ENCODE measurements around the gene TNS2. TPM values are rescaled to one million over a fixed set of nuclear protein-coding genes. Genes with fewer than 3 reads are reported as not detected.
A peak's percentile ranks its signal among the peaks of the same experiment; 100 is the strongest.

Gene TNS2
- total RNA-seq, 6 donors from 2014 or later = 99.1 to 703 (median 197) TPM

DNA sequence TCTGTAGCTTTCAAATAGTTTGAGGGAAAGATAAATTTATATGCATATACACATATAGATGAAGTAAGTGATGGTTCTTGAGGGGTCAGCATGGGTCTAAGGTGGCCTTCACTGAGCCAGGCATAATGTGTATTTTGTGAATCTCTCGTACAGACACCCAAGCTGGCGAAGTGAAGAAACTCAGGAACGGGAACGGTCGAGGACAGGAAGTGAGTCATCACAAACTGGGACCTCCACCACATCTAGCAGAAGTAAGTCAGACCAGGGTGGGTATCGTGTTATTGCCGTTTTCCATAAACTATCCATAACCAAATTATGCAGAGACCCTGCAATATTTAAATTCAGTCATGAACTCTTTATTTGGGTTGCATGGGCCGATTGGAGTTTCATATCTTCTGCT is 15.4 kb upstream of the TNS2 start:
- Histone ChIP-seq H3K36me3 (peaks cover 45 to 93% (median 82%) of the 10 kb centered on the region in 4 donors), H3K4me3 (no peak overlapping the region), H3K27me3 (no peaks in the 10 kb centered on the region), H3K27ac (no peak overlapping the region), H3K4me1 (peaks cover 0 to 15% (median 11%) of the 10 kb centered on the region in 4 donors), H3K9me3 (no peaks in the 10 kb centered on the region)
- TF ChIP-seq POLR2A (IDR thresholded peaks at IDR 0.05) (no peak), EP300 (IDR thresholded peaks at IDR 0.05) (no peak), POLR2AphosphoS5 (IDR thresholded peaks at IDR 0.05) (no peak)
- TF ChIP-seq, protein P1, sequence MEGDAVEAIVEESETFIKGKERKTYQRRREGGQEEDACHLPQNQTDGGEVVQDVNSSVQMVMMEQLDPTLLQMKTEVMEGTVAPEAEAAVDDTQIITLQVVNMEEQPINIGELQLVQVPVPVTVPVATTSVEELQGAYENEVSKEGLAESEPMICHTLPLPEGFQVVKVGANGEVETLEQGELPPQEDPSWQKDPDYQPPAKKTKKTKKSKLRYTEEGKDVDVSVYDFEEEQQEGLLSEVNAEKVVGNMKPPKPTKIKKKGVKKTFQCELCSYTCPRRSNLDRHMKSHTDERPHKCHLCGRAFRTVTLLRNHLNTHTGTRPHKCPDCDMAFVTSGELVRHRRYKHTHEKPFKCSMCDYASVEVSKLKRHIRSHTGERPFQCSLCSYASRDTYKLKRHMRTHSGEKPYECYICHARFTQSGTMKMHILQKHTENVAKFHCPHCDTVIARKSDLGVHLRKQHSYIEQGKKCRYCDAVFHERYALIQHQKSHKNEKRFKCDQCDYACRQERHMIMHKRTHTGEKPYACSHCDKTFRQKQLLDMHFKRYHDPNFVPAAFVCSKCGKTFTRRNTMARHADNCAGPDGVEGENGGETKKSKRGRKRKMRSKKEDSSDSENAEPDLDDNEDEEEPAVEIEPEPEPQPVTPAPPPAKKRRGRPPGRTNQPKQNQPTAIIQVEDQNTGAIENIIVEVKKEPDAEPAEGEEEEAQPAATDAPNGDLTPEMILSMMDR (IDR thresholded peaks at IDR 0.05) = no peak
- ATAC-seq (ENCODE audit: low FRiP score in 2 of 2) = no peak
- DNase-seq = no peak
- 57 to 76% methylated on average over 8 of the region's 8 CpGs for WGBS, 2 donors

DNA sequence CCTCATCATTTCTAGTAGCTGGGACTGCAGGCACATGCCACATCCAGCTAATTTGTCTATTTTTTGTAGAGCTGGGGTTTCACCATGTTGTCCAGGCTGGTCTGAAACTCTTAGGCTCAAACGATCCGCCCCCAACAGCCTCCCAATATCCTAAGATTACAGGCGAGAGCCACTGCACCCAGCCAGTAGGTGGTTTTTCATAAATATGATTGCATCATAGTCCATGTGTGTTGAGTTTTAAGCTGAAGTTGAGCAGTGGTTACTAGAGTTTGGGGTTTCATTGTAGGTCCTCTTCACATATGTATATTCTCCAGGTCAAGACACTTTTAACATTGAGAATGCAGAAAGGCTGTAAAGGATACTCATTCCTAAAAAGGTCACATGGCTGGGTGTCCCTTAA is 13.1 kb upstream of the TNS2 start:
- TF ChIP-seq POLR2AphosphoS5 (IDR thresholded peaks at IDR 0.05) (no peak), POLR2A (IDR thresholded peaks at IDR 0.05) (no peak), EP300 (IDR thresholded peaks at IDR 0.05) (no peak)
- no peak overlapping the region for H3K4me3 ChIP-seq
- no peaks in the 10 kb centered on the region for H3K9me3 ChIP-seq
- H3K27ac ChIP-seq = peak overlapping the region in 1 of 4 donors; percentile 2
- peaks cover 48 to 93% (median 72%) of the 10 kb centered on the region in 4 donors for H3K36me3 ChIP-seq
- 80 to 90% methylated on average over 3 of the region's 3 CpGs for WGBS, 2 donors
- H3K27me3 ChIP-seq = no peaks in the 10 kb centered on the region
- DNase-seq (no peak), ATAC-seq (ENCODE audit: low FRiP score in 2 of 2) (no peak)
- H3K4me1 ChIP-seq = peaks cover 0 to 17% (median 12%) of the 10 kb centered on the region in 4 donors

DNA sequence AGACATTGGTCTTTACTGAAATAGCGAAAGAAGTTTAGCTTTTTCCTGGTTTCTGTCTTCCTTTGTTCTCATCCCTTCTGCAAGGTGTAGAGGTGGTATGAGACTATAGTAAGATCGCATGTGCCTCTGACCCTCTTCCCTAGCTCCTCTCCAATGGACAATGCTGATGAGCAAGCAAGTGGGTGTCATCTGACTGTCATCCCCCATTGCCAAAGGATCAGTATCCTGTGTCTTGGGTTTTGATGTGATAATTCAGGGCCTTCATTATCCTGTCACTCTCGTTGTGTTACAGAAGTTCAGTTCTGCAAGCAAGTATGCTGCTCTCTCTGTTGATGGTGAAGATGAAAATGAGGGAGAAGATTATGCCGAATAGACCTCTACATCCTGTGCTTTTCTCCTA is 10.0 kb upstream of the TNS2 start:
- Histone ChIP-seq H3K36me3 (peaks cover 40 to 68% (median 46%) of the 10 kb centered on the region in 4 donors), H3K27me3 (no peaks in the 10 kb centered on the region), H3K9me3 (no peaks in the 10 kb centered on the region), H3K4me1 (peaks cover 9 to 24% (median 20%) of the 10 kb centered on the region in 4 donors), H3K4me3 (no peak overlapping the region), H3K27ac (peak overlapping the region in 2 of 4 donors; percentile 33 to 43)
- no peak for TF ChIP-seq POLR2AphosphoS5 (IDR thresholded peaks at IDR 0.05)
- TF ChIP-seq EP300 (IDR thresholded peaks at IDR 0.05) = no peak
- TF ChIP-seq, protein P1 (IDR thresholded peaks at IDR 0.05) = no peak
- no peak for TF ChIP-seq POLR2A (IDR thresholded peaks at IDR 0.05)
- WGBS, 2 donors = 90 to 92% methylated on average over 4 of the region's 4 CpGs
- ATAC-seq (ENCODE audit: low FRiP score in 2 of 2) (no peak), DNase-seq (no peak)

DNA sequence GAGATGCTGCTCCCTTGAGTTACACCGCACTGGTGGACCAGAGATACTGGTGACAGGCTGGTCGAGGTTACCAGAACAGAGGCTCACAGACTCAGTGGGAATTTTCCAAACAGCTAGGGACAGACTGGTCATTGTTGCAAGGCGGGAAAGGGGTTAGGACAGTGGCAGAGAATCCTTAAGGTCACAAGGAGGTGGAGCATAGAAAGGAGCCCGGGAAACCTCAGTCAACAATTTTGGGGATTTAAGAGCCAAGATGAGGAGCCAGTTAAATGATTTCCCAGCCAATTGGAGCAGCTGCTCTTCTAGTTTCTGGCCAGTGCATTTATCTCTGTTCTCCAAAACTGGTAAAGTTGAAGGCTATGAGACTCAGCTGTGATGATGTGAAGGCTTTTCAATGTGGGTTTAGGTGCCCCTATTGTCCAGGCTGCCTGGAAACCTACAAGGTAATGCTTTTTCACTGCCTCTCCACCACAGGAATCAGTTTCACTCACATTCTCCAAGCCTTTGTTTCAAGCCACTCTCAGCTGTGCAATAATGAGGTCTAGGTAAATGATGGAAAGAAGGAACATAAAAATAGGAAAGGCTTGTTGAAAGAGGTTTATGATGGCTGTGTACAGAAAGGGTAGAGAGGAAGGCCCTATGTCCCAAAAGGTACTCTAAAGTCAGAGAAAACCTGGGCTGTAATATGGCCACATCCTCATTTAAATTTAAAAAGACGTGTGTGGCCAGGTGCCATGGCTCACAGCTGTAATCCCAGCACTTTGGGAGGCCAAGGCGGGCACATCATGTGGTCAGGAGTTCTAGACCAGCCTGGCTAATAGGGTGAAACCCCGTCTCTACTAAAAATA is 7.0 kb upstream of the TNS2 start:
- 77 to 84% methylated on average over 7 of the region's 7 CpGs for WGBS, 2 donors

DNA sequence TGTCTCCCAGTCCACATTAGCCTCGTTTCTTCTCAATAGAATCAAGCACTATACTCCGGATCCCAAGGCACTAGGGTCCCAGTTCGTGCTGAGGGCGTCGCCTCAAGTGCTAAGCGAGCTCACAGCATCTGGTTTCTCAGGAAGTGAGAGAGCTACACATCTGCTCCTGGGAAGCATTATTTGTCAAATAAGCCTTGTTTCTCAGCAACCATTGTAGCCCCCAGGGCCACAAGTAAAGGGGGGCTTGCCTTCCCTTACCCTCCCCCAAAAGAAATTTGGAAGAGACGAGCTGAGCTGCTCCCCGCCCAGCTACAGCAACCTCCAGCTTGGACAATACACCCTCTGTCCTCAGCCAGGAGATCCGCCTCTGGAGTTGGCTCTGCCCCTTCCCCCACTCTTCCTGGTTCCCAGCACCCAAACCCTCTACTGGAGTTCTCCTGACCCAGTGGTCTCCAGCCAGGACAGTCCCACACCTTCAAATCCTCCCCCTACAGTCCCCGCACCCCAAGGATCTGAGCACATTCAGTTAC is 5.7 kb upstream of the TNS2 start:
- no peaks in the 10 kb centered on the region for H3K27me3 ChIP-seq
- no peaks in the 10 kb centered on the region for H3K9me3 ChIP-seq
- WGBS, 2 donors = 57 to 70% methylated on average over 8 to 10 of the region's 10 CpGs
- no peak overlapping the region for H3K4me3 ChIP-seq
- peaks cover 9 to 26% (median 10%) of the 10 kb centered on the region in 4 donors for H3K36me3 ChIP-seq
- ATAC-seq (ENCODE audit: low FRiP score in 2 of 2) (no peak), DNase-seq (no peak)
- peak overlapping the region in 2 of 4 donors; percentile 92 to 99 for H3K27ac ChIP-seq
- peaks cover 35 to 46% (median 38%) of the 10 kb centered on the region in 4 donors for H3K4me1 ChIP-seq
- TF ChIP-seq POLR2AphosphoS5 (IDR thresholded peaks at IDR 0.05) (no peak), POLR2A (IDR thresholded peaks at IDR 0.05) (no peak), EP300 (IDR thresholded peaks at IDR 0.05) (no peak)
- TF ChIP-seq, protein P1 (IDR thresholded peaks at IDR 0.05) = no peak

More for the DNA sequence above, 7.0 kb upstream of the TNS2 start:
- H3K36me3 ChIP-seq = peaks cover 14 to 38% (median 19%) of the 10 kb centered on the region in 4 donors
- no peak overlapping the region for H3K27ac ChIP-seq
- TF ChIP-seq, protein P1 (IDR thresholded peaks at IDR 0.05) = no peak
- TF ChIP-seq POLR2AphosphoS5 (IDR thresholded peaks at IDR 0.05) (no peak), POLR2A (IDR thresholded peaks at IDR 0.05) (no peak), EP300 (IDR thresholded peaks at IDR 0.05) (no peak)
- no peak overlapping the region for H3K4me3 ChIP-seq
- peaks cover 26 to 44% (median 34%) of the 10 kb centered on the region in 4 donors for H3K4me1 ChIP-seq
- ATAC-seq (ENCODE audit: low FRiP score in 2 of 2) (no peak), DNase-seq (no peak)
- H3K9me3 ChIP-seq = no peaks in the 10 kb centered on the region
- no peaks in the 10 kb centered on the region for H3K27me3 ChIP-seq

Measured in upper lobe of left lung (tissue), 6 donors.